H1 (cell line): ENCODE data around the gene INO80.

Experiments
- BRCA1 ChIP-seq: IDR thresholded peaks from 2 replicates; pipeline ENCODE4 v1.6.1; 2012; ENCODE audit warnings: low read depth, low read length, improper control_type of control experiment
- YY1 ChIP-seq: IDR thresholded peaks from 2 replicates; pipeline ENCODE4 v1.6.1; 2011; ENCODE audit warnings: low read depth, mild to moderate bottlenecking, low read length
- ZNF274 ChIP-seq: IDR thresholded peaks from 2 replicates; pipeline ENCODE4 v1.7.0; 2012; ENCODE audit warnings: low read length, borderline replicate concordance; ENCODE audit errors: extremely low read depth
- TF ChIP-seq, protein P1 (sequence below), 3 experiments: IDR thresholded peaks; 1 replicate in 2 of 3; 2 replicates in 1 of 3; pipeline versions ENCODE4 v1.5.1 to v1.6.1; 2011; ENCODE audit warnings: low read length in 3 of 3, mild to moderate bottlenecking in 3 of 3, inconsistent platforms in 2 of 3, low read depth in 1 of 3, moderate library complexity in 1 of 3; ENCODE audit not compliant: insufficient read depth in 1 of 3; ENCODE audit errors: control extremely low read depth in 1 of 3
- TF ChIP-seq, protein P2 (sequence below): IDR thresholded peaks from 2 replicates; pipeline ENCODE4 v1.6.1; 2011; ENCODE audit warnings: low read depth, mild to moderate bottlenecking, low read length; ENCODE audit not compliant: insufficient read depth

DNA sequence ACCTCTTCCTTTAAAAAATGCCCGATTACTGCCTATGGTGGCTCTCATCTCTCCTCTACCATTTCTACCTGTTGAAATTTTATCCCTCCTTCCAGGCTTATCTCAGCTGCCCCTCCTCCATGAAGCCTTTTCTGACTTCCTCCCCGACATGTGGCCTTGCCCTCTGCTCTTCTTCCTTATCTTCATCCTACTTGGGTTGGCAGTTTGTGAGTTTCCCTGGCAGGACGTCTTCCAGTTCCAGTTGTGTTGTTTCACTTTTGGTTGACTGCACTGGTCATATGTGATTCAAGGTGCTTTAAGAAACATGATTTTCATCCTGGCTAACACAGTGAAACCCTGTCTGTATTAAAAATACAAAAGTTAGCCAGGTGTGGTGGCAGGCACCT, 182.6 kb downstream of the INO80 start:
- TF ChIP-seq YY1 (no peak), ZNF274 (no peak), BRCA1 (no peak)
- TF ChIP-seq, protein P1, sequence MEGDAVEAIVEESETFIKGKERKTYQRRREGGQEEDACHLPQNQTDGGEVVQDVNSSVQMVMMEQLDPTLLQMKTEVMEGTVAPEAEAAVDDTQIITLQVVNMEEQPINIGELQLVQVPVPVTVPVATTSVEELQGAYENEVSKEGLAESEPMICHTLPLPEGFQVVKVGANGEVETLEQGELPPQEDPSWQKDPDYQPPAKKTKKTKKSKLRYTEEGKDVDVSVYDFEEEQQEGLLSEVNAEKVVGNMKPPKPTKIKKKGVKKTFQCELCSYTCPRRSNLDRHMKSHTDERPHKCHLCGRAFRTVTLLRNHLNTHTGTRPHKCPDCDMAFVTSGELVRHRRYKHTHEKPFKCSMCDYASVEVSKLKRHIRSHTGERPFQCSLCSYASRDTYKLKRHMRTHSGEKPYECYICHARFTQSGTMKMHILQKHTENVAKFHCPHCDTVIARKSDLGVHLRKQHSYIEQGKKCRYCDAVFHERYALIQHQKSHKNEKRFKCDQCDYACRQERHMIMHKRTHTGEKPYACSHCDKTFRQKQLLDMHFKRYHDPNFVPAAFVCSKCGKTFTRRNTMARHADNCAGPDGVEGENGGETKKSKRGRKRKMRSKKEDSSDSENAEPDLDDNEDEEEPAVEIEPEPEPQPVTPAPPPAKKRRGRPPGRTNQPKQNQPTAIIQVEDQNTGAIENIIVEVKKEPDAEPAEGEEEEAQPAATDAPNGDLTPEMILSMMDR (IDR thresholded peaks at IDR 0.05; ENCODE audit: control extremely low read depth in 1 of 3, insufficient read depth in 1 of 3, low read depth in 1 of 3, low read length in 3 of 3): no peak
- TF ChIP-seq, protein P2, sequence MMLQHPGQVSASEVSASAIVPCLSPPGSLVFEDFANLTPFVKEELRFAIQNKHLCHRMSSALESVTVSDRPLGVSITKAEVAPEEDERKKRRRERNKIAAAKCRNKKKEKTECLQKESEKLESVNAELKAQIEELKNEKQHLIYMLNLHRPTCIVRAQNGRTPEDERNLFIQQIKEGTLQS: no peak
